Muscle layer of duodenum (tissue), 2 donors: ENCODE data around the gene LRFN4.

Source experiments
- H3K27ac ChIP-seq: one replicate; pipeline ENCODE4 v1.7.0; 2013; ENCODE audit warnings: mild to moderate bottlenecking, low read length
- H3K27me3 ChIP-seq: one replicate; pipeline ENCODE4 v1.7.0; 2013; ENCODE audit warnings: low read depth, mild to moderate bottlenecking, control low read depth, low read length
- H3K36me3 ChIP-seq, 2 donors: one replicate each; pipeline ENCODE4 v1.7.0; 2013; ENCODE audit warnings: low read length in 2 of 2, control low read depth in 1 of 2, mild to moderate bottlenecking in 1 of 2; ENCODE audit not compliant: insufficient read depth in 2 of 2, control insufficient read depth in 1 of 2
- H3K4me1 ChIP-seq, 2 donors: one replicate each; pipeline ENCODE4 v1.7.0; 2013; ENCODE audit warnings: low read length in 2 of 2, mild to moderate bottlenecking in 2 of 2, control low read depth in 1 of 2, moderate library complexity in 1 of 2; ENCODE audit not compliant: insufficient read depth in 2 of 2, control insufficient read depth in 1 of 2
- H3K4me3 ChIP-seq, 2 donors: one replicate each; pipeline ENCODE4 v1.7.0; 2013; ENCODE audit warnings: low read length in 2 of 2, low read depth in 1 of 2, mild to moderate bottlenecking in 1 of 2
- H3K9me3 ChIP-seq, 2 donors: one replicate each; pipeline ENCODE4 v1.7.0; 2013; ENCODE audit warnings: low read length in 2 of 2, control low read depth in 1 of 2, mild to moderate bottlenecking in 1 of 2; ENCODE audit not compliant: control insufficient read depth in 1 of 2
- donor health status: healthy.

Gene LRFN4

DNA sequence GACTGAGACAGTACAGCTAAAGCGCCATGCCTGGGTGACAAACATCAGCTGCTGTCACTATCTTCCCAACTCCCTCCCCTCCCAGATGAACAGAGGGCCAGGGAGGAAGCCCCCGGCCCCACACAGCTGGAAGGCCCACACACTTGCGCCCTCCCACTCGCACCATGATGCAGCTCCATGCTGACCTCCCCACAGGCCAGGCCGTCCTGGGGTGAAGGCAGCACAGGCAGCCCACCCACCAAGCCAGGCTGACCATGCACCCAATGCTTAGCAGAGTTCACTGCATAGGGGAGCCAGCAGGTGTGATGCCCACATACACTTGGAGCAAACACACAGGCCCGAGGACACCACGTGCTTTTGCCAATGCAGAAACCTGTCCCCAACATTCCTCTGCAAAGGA lies 22.1 kb downstream of the LRFN4 start:
- Histone ChIP-seq H3K27me3 (no peaks in the 10 kb centered on the region), H3K4me1 (peaks cover 0 to 20% of the 10 kb centered on the region in 2 donors), H3K9me3 (no peaks in the 10 kb centered on the region), H3K27ac (no peak overlapping the region), H3K4me3 (no peak overlapping the region), H3K36me3 (no peaks in the 10 kb centered on the region)

DNA sequence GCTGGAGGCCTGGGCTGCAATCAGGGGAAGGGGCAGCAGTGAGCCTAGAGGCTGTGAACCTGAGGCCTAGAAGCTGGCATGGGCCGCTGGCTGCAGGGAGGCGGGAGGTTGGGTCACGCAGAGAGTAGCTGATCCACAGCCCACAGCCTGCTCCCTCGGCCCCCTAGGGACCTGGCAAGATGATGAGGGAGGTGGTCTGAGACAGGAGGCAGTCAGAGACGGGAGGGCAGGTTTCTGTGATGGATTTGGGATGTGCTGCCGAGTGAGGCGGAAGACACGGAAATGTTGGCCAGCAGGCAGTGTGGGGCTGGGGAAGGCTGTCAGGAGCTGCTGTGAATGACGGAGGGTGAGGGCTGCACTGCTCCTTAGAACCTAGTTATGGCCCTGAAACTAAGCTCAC lies 22.7 kb downstream of the LRFN4 start:
- H3K4me1 ChIP-seq = peaks cover 0 to 20% of the 10 kb centered on the region in 2 donors
- no peaks in the 10 kb centered on the region for H3K9me3 ChIP-seq
- H3K36me3 ChIP-seq = no peaks in the 10 kb centered on the region
- H3K27me3 ChIP-seq = no peaks in the 10 kb centered on the region
- no peak overlapping the region for H3K4me3 ChIP-seq
- H3K27ac ChIP-seq = no peak overlapping the region

- peaks cover 0 to 20% of the 10 kb centered on the region in 2 donors for H3K4me1 ChIP-seq
- H3K27ac ChIP-seq = no peak overlapping the region
Observed at GRCh38 chr11:66879999-66880398, 23.1 kb downstream of the LRFN4 start.

DNA sequence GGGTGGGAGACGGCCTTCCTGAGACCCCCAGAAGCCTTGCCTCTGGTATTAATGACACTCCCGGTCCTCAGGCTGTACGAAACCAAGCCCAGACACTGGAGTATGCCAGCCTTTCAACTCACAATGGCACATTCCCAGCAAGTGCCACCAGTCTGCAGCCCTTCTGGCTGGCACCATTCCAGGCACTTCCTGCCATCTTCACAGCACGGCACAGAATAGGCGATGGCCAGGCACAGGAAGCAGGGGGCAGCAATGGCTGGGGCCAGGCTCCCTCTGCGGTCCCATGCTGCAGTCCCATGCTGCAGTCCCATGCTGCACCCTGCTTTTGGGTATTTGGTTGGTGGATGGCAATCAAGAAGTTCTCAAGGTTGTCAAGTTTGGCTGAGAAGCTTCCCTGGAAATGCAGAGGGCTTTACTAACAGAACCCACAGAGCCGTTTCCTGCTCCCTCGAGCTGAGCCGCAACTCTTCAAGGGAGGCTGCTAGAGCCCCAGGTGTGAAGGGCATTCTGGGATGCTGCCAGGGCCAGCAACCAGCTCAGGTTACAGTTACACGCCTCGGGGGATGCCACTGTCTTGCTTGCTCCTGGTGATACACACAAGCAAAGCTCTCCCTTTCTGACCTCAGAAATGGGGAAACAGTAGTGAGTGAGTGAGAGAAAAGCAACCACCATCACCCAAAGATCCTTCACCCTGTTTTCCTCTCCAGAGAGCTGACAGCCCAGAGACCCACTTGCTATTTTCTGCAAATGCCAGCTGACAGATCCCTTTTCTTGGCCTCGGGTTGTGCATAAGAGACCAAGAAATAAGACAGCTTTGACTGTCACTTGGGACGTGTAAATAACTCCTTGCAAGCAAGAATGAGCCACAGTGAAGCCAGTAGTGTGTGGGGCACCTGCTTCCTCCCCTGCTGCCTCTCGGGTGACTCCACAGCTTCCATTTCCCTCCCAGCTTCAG lies 23.9 kb downstream of the LRFN4 start:
- peaks cover 0 to 20% of the 10 kb centered on the region in 2 donors for H3K4me1 ChIP-seq
- H3K36me3 ChIP-seq = no peaks in the 10 kb centered on the region
- H3K9me3 ChIP-seq = no peaks in the 10 kb centered on the region
- no peaks in the 10 kb centered on the region for H3K27me3 ChIP-seq
- no peak overlapping the region for H3K27ac ChIP-seq
- no peak overlapping the region for H3K4me3 ChIP-seq

More at GRCh38 chr11:66879999-66880398, 23.1 kb downstream of the LRFN4 start:
- Histone ChIP-seq H3K36me3 (no peaks in the 10 kb centered on the region), H3K9me3 (no peaks in the 10 kb centered on the region), H3K4me3 (no peak overlapping the region), H3K27me3 (no peaks in the 10 kb centered on the region)

DNA sequence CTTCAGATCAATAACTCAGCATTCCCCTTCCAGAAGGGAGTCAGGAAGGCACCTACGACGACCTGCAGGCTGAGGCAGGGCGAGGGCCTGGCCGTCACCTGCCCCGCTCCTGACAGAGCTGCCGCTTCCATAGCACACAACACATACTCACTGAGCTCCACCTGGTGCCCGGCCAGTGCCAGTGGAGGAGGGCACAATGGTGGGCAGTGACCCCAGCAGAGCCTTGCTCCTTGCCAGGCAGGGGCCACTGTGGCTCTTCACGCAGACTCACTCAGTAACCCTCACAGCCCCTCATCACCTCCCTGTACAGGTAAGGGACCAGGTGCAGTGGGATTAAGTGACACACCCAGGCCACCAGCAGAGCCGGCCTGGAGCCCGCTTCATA lies 24.6 kb downstream of the LRFN4 start:
- Histone ChIP-seq H3K4me1 (peaks cover 0 to 20% of the 10 kb centered on the region in 2 donors), H3K9me3 (no peaks in the 10 kb centered on the region), H3K27me3 (no peaks in the 10 kb centered on the region), H3K27ac (no peak overlapping the region), H3K4me3 (no peak overlapping the region), H3K36me3 (no peaks in the 10 kb centered on the region)

DNA sequence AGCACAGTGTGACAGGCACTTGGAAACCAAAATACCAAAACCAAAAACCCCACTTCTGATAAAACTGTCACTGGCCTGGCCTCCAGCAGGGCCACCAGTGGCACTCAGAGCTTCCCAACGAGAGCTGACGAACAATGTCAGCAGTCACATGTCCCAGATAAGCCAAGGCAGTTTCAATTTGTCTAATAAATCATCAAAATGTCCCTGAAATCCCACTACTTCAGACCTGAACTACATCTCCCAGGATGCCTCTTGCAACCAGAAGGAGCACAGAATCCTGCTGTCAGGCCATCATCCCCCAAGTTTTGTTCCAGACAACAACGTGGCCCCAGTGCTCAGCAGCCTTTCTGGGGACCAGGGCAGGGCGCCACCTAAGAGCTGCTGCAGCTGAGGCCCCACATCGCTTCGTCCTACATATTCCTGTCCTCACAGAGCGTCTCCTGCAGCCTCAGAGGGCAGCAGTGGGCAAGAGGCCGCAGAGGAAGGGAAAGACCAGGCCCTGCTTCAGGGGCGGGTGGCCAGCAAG lies 25.1 kb downstream of the LRFN4 start:
- peaks cover 0 to 20% of the 10 kb centered on the region in 2 donors for H3K4me1 ChIP-seq
- H3K36me3 ChIP-seq = no peaks in the 10 kb centered on the region
- peak overlapping the region in 1 of 2 donors; percentile 51 for H3K4me3 ChIP-seq
- no peaks in the 10 kb centered on the region for H3K9me3 ChIP-seq
- no peak overlapping the region for H3K27ac ChIP-seq
- H3K27me3 ChIP-seq = no peaks in the 10 kb centered on the region

DNA sequence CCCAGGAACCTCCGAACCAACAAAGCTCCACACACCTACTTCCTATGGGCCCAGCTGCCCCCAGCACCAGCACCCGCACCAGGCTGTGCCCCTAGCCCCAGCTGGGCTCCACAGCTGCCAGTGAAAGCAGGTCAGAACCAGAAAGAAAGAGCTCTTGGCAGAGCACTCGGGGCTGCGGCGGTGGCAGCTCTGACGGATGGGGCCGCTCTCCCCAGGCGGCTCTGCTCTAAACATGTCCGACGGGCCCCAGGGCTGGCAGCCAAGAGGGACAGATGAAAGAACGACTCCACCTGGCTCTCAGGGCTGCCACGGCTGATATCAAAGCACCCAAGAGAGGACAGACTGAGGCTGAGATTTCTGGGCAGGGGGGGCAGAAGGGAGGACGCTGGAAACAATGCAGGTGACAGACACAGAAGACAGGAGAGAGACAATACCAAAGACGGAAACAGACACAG lies 25.7 kb downstream of the LRFN4 start:
- H3K27me3 ChIP-seq = no peaks in the 10 kb centered on the region
- H3K4me3 ChIP-seq = peak overlapping the region; percentile 37 to 51
- peaks cover 0 to 20% of the 10 kb centered on the region in 2 donors for H3K4me1 ChIP-seq
- no peaks in the 10 kb centered on the region for H3K36me3 ChIP-seq
- H3K9me3 ChIP-seq = no peaks in the 10 kb centered on the region
- H3K27ac ChIP-seq = no peak overlapping the region

- peaks cover 0 to 20% of the 10 kb centered on the region in 2 donors for H3K4me1 ChIP-seq
- H3K4me3 ChIP-seq = peak overlapping the region; percentile 37 to 51
- no peak overlapping the region for H3K27ac ChIP-seq
- no peaks in the 10 kb centered on the region for H3K36me3 ChIP-seq
- H3K27me3 ChIP-seq = no peaks in the 10 kb centered on the region
- no peaks in the 10 kb centered on the region for H3K9me3 ChIP-seq
Observed at GRCh38 chr11:66883016-66883965, 26.4 kb downstream of the LRFN4 start.

DNA sequence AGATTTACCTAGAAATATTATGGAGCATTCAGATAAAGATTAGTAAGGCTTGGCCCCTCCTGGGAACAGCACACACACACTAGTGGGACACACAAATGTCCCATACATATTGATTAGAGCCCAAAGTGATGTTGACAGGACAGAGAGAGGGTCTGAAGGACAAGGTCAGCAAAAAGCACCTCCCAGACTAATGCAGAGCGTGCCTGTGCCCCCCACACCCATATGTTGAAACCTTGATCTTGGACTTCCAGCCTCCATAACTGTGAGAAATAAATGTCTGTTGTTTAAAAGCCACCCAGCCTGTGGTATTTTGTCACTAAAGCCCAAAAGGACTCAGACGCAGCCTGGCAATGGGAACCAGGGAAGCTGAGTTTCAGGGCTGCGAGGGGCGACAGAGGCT lies 27.6 kb downstream of the LRFN4 start:
- no peaks in the 10 kb centered on the region for H3K27me3 ChIP-seq
- no peaks in the 10 kb centered on the region for H3K36me3 ChIP-seq
- H3K27ac ChIP-seq = no peak overlapping the region
- H3K9me3 ChIP-seq = no peaks in the 10 kb centered on the region
- H3K4me1 ChIP-seq = peaks cover 0 to 14% of the 10 kb centered on the region in 2 donors
- H3K4me3 ChIP-seq = no peak overlapping the region

DNA sequence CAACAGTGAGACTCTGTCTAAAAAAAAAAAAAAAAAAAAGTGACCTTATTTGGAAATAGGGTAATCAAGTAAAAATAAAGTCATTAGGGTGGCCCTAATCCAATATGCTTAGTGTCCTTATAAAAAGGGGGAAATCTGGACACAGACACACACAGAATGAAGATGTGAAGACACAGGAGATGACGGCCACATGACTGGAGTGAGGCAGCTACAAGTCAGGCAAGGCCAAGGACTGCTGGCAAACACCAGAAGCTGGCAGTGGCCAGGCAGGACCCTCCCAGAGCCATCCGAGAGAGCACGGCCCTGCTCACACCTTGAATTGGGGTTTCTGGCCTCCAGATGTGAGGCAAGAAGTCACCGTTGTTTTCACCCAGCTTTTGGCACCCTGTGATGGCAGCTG lies 28.6 kb downstream of the LRFN4 start:
- peaks cover 0 to 14% of the 10 kb centered on the region in 2 donors for H3K4me1 ChIP-seq
- H3K9me3 ChIP-seq = no peaks in the 10 kb centered on the region
- H3K27me3 ChIP-seq = no peaks in the 10 kb centered on the region
- no peaks in the 10 kb centered on the region for H3K36me3 ChIP-seq
- no peak overlapping the region for H3K27ac ChIP-seq
- no peak overlapping the region for H3K4me3 ChIP-seq

DNA sequence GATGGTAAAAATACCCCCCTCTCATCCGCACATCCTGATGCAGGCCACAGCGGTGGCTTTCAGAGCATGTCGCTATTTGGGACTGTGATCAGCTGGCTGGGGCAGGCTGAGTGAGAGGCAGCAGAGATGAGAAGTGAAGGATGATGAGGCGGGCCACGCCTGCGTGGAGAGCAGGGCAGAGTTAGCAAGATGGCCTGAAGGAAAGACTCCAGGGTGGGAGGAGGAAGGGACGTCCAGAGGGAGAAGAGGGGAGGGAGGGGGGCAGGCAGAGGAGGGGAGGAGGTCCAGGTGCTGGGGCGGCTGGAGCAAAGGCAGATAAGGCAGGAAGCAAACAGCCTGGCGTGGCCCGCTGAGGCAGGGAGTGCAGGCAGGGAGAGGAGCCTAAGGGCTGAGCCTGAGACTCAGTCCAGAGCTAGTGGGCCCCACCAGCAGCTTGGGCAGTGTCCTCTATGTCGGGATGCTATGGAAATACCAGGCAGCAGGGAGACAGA lies 29.1 kb downstream of the LRFN4 start:
- no peaks in the 10 kb centered on the region for H3K36me3 ChIP-seq
- no peaks in the 10 kb centered on the region for H3K27me3 ChIP-seq
- peaks cover 0 to 14% of the 10 kb centered on the region in 2 donors for H3K4me1 ChIP-seq
- H3K9me3 ChIP-seq = no peaks in the 10 kb centered on the region
- H3K27ac ChIP-seq = no peak overlapping the region
- no peak overlapping the region for H3K4me3 ChIP-seq
